K562 (cell line): Measurements from ENCODE around the gene PHACTR3.

Source experiments
- CBX8 ChIP-seq: fragments of 200-600 bp; sonication (generic); IDR thresholded peaks from 2 replicates; pipeline ENCODE4 v1.6.1; 2012; ENCODE audit warnings: borderline replicate concordance, mixed run types, low read depth, mild to moderate bottlenecking, moderate library complexity, mixed read lengths, low read length, control low read depth, inconsistent platforms; ENCODE audit not compliant: poor library complexity, severe bottlenecking; ENCODE audit errors: extremely low read depth
- NR2F6 ChIP-seq: fragments of 450-650 bp; formaldehyde crosslinking; IDR thresholded peaks from 2 replicates; pipeline ENCODE4 v1.4.0; 2020; ENCODE audit warnings: mild to moderate bottlenecking
- POLR2A ChIP-seq: fragments of 450-650 bp; conservative IDR thresholded peaks from 2 replicates; pipeline ENCODE4 v1.6.1; 2016
- TF ChIP-seq, protein P1 (sequence below): sonication (generic); formaldehyde crosslinking; IDR thresholded peaks from 2 replicates; pipeline ENCODE4 v1.8.0; 2022; ENCODE audit warnings: missing genetic modification reagents, mild to moderate bottlenecking, borderline replicate concordance

DNA sequence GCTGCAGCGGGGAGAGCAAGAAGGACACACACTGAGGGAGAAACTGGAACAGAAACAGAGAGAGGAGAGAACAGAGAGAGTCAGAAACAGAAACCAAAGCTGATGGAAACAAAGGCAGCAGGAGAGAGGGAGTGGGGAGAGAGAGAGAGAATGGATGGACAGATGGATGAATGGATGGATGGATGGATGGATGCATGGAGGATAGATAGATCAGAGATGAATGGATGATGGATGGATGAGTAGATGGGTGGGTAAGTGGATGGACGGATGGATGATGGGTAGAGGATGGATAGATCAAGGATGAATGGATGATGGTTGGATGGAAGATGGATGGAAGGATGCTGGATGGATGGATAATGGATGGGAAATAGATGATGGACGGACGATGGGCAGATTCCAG is 35.0 kb upstream of the PHACTR3 start:
- TF ChIP-seq, protein P1, sequence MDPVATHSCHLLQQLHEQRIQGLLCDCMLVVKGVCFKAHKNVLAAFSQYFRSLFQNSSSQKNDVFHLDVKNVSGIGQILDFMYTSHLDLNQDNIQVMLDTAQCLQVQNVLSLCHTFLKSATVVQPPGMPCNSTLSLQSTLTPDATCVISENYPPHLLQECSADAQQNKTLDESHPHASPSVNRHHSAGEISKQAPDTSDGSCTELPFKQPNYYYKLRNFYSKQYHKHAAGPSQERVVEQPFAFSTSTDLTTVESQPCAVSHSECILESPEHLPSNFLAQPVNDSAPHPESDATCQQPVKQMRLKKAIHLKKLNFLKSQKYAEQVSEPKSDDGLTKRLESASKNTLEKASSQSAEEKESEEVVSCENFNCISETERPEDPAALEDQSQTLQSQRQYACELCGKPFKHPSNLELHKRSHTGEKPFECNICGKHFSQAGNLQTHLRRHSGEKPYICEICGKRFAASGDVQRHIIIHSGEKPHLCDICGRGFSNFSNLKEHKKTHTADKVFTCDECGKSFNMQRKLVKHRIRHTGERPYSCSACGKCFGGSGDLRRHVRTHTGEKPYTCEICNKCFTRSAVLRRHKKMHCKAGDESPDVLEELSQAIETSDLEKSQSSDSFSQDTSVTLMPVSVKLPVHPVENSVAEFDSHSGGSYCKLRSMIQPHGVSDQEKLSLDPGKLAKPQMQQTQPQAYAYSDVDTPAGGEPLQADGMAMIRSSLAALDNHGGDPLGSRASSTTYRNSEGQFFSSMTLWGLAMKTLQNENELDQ (CRISPR knock-in tag), result no peak
- TF ChIP-seq POLR2A (no peak), CBX8 (no peak), NR2F6 (CRISPR knock-in tag) (no peak)
